Measurements from ENCODE around the gene VPS37C.

GRCh38 chr11:61149624-61150615, 11.3 kb downstream of the VPS37C start:
- TF ChIP-seq CTCF (conservative IDR thresholded peaks at IDR 0.05) (no peak), ZFX (IDR thresholded peaks at IDR 0.05) (no peak)
